Testis (tissue), 3 donors: Measurements from ENCODE around the gene RNF31. TPM values are rescaled to one million over a fixed set of nuclear protein-coding genes. Genes with fewer than 3 reads are reported as not detected.
A peak's percentile ranks its signal among the peaks of the same experiment; 100 is the strongest.

Source experiments
- DNase-seq: peaks from one replicate; pipeline ENCODE4 v3.0.0-alpha.2; 2019
- H3K27ac ChIP-seq, 2 donors: fragments of 200-600 bp; sonication (generic); one replicate each; pipeline ENCODE4 v1.5.1; 2019
- H3K27me3 ChIP-seq: fragments of 200-600 bp; sonication (generic); one replicate; pipeline ENCODE4 v1.5.1; 2019
- H3K36me3 ChIP-seq: fragments of 200-600 bp; sonication (generic); one replicate; pipeline ENCODE4 v1.5.1; 2017; ENCODE audit warnings: low read depth; ENCODE audit errors: missing control alignments
- H3K4me1 ChIP-seq: fragments of 200-600 bp; sonication (generic); one replicate; pipeline ENCODE4 v1.5.1; 2019
- H3K4me3 ChIP-seq, 2 donors: fragments of 200-600 bp; sonication (generic); one replicate each; pipeline ENCODE4 v1.5.1; 2017 to 2019
- H3K9me3 ChIP-seq: fragments of 200-600 bp; sonication (generic); one replicate; pipeline ENCODE4 v1.5.1; 2017
- POLR2A ChIP-seq: fragments of 450-650 bp; IDR thresholded peaks from one replicate; pipeline ENCODE4 v1.6.1; 2017; ENCODE audit warnings: antibody characterized with exemption, mild to moderate bottlenecking, moderate library complexity
- WGBS, 2 donors: methylation state at CpG; one replicate each; pipeline ENCODE4 v1.1.5; 2018; 5-methylcytosine and 5-hydroxymethylcytosine counted together
- intact Hi-C: fragments of 100-400 bp; cut with DNase I; formaldehyde crosslinking; loops from one replicate; pipeline ENCODE4 v1.15.1; 2023; ENCODE audit warnings: low total_unique reads
- polyA plus RNA-seq: library from polyadenylated mRNA; stranded (reverse); fragments of 350-450 nt; fragmentation: Illumina TruSeq; extraction: RNeasy Lipid Tissue Mini Kit (QIAGEN cat#74804); gene quantifications from one replicate; pipeline ENCODE4 v1.2.3, GENCODE V29; 2014; ENCODE audit warnings: low read depth, low replicate concordance; ENCODE audit not compliant: insufficient read depth
- total RNA-seq, 2 donors: library from RNA; depleted of rRNA; stranded (reverse); fragments of >200 nt; gene quantifications; one replicate each; pipeline ENCODE4 v1.2.3, GENCODE V29; 2016
- TF ChIP-seq, protein P1 (sequence below), 3 experiments: fragments of 450-650 bp in 2 of 3; fragments of 200-600 bp in 1 of 3; sonication (generic) in 1 of 3; IDR thresholded peaks; one replicate each; pipeline ENCODE4 v1.5.1; 2016 to 2019; ENCODE audit warnings: antibody characterized with exemption in 3 of 3, mild to moderate bottlenecking in 2 of 3, moderate library complexity in 1 of 3

The RNF31 gene
- total and polyA plus RNA-seq, 3 donors from 2014 or later, result 71.0 to 96.8 (median 94.5) TPM

- no peak for TF ChIP-seq POLR2A
- TF ChIP-seq, protein P1, sequence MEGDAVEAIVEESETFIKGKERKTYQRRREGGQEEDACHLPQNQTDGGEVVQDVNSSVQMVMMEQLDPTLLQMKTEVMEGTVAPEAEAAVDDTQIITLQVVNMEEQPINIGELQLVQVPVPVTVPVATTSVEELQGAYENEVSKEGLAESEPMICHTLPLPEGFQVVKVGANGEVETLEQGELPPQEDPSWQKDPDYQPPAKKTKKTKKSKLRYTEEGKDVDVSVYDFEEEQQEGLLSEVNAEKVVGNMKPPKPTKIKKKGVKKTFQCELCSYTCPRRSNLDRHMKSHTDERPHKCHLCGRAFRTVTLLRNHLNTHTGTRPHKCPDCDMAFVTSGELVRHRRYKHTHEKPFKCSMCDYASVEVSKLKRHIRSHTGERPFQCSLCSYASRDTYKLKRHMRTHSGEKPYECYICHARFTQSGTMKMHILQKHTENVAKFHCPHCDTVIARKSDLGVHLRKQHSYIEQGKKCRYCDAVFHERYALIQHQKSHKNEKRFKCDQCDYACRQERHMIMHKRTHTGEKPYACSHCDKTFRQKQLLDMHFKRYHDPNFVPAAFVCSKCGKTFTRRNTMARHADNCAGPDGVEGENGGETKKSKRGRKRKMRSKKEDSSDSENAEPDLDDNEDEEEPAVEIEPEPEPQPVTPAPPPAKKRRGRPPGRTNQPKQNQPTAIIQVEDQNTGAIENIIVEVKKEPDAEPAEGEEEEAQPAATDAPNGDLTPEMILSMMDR (IDR thresholded peaks at IDR 0.05), result no peak
- H3K27me3 ChIP-seq, result no peaks in the 10 kb centered on the region
- 28 to 32% methylated on average over 13 of the region's 13 CpGs for WGBS, 2 donors
- peak overlapping the region; percentile 86 to 88 for H3K27ac ChIP-seq
- peak overlapping the region; percentile 79 to 89 for H3K4me3 ChIP-seq
- peaks cover 20% of the 10 kb centered on the region for H3K4me1 ChIP-seq
- intact Hi-C loops, result no loop called here
- no peaks in the 10 kb centered on the region for H3K9me3 ChIP-seq
- H3K36me3 ChIP-seq, result no peaks in the 10 kb centered on the region
- no peak for DNase-seq
These were observed 10.4 kb upstream of the RNF31 start for GRCh38 chr14:24136684-24137528.

DNA sequence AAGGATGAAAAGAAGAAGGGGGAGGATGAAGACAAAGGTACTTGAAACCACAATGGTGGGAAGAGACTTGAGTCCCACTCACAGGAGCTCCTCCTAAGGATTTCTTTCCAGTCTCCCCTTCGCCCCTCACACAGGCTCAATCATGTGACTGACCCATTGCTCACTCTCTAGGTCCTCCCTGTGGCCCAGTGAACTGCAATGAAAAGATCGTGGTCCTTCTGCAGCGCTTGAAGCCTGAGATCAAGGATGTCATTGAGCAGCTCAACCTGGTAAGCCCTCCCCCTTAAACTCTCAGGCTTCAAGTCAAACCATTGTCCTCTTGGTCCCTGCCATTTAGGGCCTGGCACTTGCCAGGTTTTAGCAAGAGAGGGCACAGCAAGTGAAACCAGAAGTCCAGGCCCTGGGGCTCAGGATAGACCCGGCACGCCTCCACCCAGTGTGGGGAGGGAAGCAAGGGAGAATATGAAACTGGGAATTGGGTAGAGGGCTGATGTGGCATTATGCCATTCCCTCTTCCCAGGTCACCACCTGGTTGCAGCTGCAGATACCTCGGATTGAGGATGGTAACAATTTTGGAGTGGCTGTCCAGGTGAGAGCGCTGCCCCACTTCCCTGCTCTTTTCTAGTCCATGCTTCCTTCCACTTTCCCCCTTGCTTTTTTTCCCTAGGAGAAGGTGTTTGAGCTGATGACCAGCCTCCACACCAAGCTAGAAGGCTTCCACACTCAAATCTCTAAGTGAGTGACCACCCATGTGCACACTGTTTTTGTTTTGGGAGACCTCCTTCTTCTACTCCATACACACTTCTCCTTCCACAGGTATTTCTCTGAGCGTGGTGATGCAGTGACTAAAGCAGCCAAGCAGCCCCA is 9.5 kb upstream of the RNF31 start:
- no peaks in the 10 kb centered on the region for H3K36me3 ChIP-seq
- no peak for TF ChIP-seq POLR2A
- TF ChIP-seq, protein P1 (IDR thresholded peaks at IDR 0.05), result no peak
- peak overlapping the region in 1 of 2 donors; percentile 86 for H3K27ac ChIP-seq
- H3K9me3 ChIP-seq, result no peaks in the 10 kb centered on the region
- intact Hi-C loops, result no loop called here
- no peaks in the 10 kb centered on the region for H3K27me3 ChIP-seq
- no peak for DNase-seq
- WGBS, 2 donors, result 85 to 90% methylated on average over 8 of the region's 8 CpGs
- peaks cover 24% of the 10 kb centered on the region for H3K4me1 ChIP-seq
- no peak overlapping the region for H3K4me3 ChIP-seq

- Histone ChIP-seq H3K4me1 (peaks cover 24% of the 10 kb centered on the region), H3K27me3 (no peaks in the 10 kb centered on the region), H3K27ac (no peak overlapping the region), H3K36me3 (no peaks in the 10 kb centered on the region), H3K9me3 (no peaks in the 10 kb centered on the region), H3K4me3 (no peak overlapping the region)
- intact Hi-C loops, result no loop called here
- DNase-seq, result no peak
- WGBS, 2 donors, result 79 to 81% methylated on average over 11 to 13 of the region's 13 CpGs
- TF ChIP-seq, protein P1 (IDR thresholded peaks at IDR 0.05), result no peak
- TF ChIP-seq POLR2A, result no peak
These were observed 8.7 kb upstream of the RNF31 start for GRCh38 chr14:24138396-24139271.

DNA sequence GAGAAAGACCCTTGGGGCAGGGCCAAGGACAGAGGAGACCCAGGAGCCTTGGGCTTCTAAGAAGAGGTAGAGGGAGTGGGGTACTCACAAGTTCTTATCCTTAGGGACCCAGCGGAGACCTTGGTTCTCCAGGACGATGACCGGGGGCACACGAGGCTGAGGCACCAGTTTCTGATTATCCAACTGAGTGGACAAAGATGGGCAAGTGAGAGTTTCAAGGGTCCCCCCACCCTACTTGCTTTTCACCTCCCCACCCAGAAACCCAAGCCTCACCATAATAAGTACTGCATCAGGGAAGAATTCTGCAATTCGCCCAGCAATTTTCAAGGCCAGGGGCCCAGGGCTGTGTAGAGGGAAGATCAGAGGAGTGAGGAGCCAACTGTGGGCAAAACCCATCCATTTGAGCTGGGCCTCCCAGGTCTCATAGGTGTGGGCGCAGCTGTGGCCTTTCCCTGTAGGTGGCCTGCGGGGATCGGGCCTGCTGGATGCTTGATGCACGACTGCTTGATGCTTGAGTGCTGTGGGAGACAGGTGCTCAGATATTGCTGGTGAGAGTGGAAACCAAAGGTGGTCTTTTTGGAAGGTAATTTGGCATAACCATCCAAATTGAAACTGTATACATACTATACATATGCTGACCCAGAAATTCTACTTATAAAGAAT is 7.9 kb upstream of the RNF31 start:
- H3K36me3 ChIP-seq, result no peaks in the 10 kb centered on the region
- intact Hi-C loops, result no loop called here
- H3K4me3 ChIP-seq, result no peak overlapping the region
- DNase-seq, result no peak
- 81 to 91% methylated on average over 9 of the region's 9 CpGs for WGBS, 2 donors
- no peaks in the 10 kb centered on the region for H3K27me3 ChIP-seq
- H3K9me3 ChIP-seq, result no peaks in the 10 kb centered on the region
- peaks cover 24% of the 10 kb centered on the region for H3K4me1 ChIP-seq
- no peak overlapping the region for H3K27ac ChIP-seq
- TF ChIP-seq, protein P1 (IDR thresholded peaks at IDR 0.05), result no peak
- no peak for TF ChIP-seq POLR2A
